HG03196 (cell line): ENCODE measurements around the gene CALB2.
"Not testable (repeated sequence)": the region's sequence is repeated elsewhere in the genome, so short reads cannot be mapped to it uniquely, and the experiment has no call there.

Experiments used
- ATAC-seq: cut with Tn5 transposase; IDR thresholded peaks from one replicate; pipeline ENCODE4 v1.9.1; 2021; ENCODE audit not compliant: unreplicated experiment

The CALB2 gene

DNA sequence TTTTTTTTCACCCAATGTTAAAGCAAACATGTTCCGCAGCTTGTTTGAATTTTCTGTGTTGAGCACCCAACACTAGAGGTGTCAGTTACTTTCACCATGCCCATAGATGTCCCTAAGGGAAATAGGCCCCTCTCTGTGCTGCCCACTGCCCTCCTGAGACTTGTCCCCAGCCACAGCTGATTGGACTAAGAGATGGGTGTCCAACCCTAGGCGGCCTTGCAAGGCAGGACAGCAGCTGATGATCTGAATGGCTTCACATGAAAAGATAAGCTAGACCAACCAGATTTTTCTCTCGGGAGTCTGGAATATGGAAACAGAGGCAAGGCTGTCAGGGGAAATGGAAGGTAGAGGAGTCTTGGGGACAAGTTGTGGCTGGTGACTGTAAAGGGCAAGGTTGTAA, 6.1 kb upstream of the CALB2 start:
- no peak for ATAC-seq

DNA sequence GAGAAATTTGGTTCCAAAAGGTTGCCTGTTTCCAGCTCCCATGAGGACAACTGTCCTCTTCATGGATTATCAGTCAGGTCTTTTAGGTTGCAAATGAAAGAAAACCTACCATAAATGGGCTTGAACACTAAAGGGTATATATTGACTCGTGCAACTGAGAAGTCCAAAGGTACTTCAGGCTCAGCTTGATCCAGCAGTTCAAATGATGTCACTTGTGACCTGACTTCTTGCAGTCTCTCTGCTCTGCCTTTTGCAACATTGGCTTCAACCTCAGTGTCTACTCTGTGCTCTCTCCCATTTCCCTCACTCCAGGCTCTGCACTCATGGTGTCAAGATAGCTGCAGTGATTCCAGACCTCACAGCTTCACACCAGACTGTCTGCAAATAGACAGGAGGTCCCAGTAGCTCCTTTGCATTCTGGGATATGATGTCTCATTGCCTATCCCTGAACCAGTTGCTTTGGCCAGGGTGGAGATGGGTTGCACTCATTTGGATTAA, 5.5 kb upstream of the CALB2 start:
- no peak for ATAC-seq

DNA sequence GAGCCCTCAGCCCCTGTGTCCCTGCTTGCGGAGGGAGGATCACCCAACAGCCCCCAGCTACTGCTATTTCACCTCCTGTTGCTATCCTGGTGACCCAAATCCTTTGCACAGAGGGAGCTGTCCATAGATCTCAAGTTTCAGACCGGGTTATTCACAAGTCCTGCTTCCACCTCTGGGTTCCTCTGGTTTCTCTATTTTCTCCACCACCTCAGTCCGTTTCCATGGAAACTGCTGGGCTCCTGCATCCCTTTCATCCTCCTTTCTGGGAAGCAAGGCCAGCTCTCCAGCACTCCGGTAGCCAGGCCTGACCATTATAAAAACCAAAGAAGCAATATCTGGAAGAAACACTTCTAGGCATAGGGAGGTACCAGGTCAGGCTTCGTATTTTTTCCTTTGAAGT, 4.8 kb upstream of the CALB2 start:
- ATAC-seq, result no peak

DNA sequence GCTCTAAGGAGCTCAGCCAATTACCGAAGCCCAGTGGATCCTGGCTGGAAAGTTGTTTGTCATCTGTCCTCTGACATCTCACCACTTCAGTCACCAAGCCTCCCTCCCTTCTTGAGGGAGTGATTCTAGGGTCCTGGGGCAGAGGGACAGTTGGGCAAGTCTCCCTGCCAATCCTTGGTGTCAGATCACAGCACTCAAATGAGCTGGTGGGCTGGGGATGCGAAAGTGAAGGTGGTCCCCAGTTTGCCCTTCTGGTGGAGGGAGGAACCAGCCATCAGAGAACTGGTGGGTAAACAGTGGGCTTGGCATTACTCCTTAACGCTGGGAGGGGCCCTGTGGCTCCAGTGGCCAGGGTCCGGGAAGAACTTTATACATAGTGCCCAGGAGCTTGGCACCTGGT, 4.4 kb upstream of the CALB2 start:
- ATAC-seq, result no peak

DNA sequence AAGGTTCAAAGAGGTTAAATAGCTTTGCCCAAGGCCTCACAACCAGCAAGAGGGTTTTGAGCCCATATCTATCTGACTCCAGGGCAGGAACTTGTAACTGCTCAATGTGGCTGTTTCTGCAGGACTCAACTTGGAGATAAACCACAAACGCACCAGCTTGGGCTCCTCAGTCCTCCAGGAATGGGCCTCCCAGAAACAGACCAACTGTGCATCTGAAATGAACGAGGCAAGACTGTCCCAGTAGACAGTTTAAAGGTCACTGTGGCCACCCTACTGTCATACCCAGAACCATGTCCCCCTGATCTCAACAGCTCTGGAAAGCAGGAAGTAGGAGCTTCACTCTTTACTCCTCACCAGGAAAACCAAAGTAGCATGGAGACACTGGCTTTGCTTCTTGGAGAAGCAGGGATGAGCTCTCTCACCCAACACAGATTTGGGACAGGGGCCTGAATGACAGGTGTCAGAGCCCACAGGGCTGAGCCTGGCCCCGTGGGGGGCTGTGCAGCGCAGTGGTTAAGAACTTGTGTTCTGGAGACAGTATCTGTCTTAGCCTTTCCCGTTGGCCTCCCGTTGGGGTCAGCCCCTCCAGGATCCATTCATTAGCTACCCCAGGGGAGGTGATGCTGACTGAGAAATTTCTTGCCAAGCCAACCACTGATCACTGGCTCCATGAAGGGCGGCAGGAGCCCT, 2.3 kb upstream of the CALB2 start:
- no peak for ATAC-seq

DNA sequence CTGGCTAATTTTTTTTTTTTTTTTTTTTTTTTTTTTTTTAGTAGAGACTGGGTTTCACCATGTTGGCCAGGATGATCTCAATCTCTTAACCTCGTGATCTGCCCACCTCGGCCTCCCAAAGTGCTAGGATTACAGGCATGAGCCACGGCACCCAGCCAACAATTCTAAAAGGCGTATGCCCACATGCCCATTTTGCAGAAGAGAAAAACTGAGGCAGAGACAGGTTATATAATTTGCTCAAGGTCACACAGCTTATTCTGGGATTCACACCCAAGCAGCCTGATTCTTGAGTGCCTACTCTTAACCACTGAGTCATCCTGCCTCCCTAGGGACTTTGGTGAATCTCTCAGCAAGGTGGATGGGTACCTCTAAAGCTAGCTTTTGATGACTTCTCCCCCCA, 1.6 kb upstream of the CALB2 start:
- not testable (repeated sequence) for ATAC-seq

DNA sequence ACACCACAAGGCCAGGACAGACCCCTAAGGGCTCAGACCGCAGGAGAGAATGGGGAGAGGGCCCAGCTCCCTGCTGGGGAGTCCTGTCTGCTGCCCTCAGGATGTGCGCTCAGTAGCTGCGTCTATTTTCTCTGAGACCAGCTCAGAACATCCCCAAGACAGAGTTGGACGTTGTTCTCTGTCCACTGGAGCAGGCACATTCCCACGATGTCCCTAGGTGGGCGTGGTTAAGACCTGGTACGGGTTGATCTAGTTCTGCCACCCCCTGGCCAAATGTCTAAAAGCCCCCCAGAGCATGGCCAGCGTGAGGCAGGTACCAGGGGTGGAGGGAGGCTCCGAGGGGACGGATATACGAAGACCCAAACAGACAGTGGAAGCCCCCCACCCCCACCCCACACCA, 842 bp upstream of the CALB2 start:
- no peak for ATAC-seq

DNA sequence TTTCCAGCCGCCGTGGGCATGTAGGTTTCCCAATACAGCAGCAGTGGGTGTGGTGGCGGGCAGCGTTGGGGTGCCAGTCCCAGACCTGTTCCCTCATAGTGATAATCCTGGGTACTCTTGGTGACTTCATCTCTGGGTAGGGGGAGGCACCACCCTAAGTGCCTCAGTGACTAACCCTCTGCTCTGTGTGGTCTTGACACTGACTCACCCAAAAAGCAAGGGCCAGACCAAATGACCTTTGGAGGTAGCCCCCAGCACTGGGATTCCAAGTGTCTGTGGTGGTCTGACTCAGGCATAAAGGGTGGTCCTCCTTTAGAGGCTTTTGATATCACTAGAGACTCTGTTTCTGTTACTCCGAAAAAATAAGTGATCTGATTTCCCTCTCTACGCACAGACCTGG, 908 bp downstream of the CALB2 start:
- no peak for ATAC-seq

DNA sequence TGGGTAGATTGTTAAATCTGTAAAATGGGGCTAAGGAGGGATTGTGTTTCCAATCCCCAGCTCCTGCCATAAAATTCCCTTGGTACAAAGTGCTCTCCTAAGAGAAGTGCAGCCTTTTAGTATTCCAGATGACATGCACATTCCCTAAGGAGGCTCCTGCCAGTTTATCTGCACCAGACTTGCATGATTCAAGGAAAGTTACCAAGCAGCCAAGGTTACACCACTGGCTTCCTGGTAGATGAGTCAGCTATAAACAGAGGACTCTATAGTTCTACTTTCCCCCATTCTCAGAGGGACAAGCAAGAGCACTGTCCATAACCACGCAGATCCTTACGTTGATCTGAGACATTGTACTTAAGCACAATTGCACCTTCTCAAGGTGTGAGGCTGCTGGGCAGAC, 1.9 kb downstream of the CALB2 start:
- no peak for ATAC-seq

DNA sequence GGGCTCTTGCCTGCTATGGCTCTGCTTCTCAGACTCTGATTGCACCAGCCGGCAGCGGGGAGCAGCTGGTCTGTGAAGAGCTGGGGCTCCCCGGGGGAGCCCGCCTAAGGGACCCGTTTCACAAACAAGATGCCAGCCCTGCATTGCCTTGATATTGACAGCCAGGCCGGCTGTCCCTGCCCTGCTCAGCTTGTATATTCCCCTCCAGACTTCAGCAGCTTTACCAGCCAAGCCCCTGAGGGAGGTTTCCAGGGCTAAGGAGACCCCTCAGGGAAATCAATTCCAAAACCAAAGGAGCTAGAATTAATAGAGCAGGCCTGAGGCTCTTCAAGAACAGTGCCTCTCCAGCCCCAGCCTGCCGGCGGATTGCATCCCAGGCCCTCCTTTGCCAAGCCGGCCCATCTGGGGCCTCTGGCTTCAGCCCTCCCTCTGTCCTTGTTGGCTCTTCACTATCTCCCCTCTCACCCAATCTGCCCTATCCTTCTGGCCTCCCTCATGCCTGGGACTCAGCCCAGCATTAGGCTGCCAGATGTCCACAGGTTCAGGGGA, 5.7 kb downstream of the CALB2 start:
- ATAC-seq, result no peak

DNA sequence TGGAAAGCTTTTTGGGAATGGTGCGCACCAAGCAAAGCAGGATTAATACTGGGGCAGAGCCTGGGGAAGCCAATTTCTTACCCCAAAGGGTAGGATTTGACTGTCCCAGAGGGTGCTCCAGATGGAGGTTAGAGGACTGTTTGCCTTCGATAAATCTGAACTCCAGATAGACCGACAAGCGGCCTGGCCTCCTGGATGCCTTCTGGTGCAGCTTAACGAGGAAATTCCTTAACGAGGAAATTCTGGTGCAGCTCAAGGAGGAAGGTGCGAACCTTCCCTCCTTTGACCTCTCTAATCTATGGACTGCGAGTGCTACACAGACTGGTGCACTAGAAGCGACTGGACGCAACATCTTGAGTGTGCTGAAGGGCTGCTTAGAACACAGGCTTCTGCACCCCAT, 6.5 kb downstream of the CALB2 start:
- ATAC-seq, result no peak

DNA sequence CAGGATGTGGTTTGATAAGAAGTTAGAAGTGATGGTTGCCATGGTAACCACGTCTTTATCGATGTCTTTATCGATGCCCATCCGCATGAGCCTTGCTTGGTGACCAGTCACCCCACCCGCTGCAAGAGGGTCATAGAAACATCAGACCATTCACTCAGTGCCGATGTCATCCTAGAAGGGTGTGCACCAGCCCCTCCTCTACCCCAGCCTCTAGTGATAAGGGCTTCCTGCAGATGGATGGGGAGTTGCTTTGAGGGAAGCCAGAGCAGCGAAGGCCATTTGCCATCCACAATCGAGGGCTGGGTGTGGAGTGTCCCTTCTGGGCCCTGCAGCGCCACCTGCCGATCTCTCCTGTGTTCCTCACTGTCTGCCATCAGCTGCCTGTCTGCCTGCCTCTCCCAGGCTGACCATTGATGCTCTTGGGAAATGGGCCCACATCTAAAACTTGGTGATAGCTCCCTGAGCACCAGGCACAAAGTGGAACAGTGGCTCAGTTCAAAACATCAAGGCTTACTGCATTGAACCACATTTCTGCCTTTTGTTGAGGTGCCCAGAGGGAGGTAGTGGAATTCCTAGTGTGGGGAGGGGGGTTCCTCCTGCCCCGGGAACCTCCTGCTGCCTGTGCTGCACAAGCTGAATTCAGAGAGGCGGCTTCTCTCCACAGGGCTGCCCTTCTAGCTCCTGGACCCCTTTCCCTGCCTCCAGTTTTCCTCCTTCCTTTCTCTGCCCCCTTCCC, 8.9 kb downstream of the CALB2 start:
- ATAC-seq, result no peak

DNA sequence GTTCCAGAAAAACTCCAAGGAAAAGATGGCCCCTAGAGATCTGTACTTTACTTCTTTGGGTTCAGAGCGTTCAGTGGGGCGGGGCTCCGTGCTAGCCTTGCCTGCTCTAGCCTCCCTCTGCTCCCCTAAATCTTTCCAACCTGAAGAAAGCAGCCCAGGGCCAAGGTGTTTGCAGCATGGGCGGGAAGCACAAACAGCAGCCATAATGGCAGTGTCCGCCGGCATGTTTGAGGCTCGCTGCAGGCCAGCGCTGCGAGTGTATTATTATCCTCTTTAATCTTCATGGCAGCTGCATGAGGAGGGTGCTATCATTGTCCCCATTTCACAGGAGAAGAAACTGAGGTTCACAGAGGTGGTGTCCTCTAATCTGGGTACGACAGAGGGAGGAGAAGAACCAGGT, 10.4 kb downstream of the CALB2 start:
- no peak for ATAC-seq

DNA sequence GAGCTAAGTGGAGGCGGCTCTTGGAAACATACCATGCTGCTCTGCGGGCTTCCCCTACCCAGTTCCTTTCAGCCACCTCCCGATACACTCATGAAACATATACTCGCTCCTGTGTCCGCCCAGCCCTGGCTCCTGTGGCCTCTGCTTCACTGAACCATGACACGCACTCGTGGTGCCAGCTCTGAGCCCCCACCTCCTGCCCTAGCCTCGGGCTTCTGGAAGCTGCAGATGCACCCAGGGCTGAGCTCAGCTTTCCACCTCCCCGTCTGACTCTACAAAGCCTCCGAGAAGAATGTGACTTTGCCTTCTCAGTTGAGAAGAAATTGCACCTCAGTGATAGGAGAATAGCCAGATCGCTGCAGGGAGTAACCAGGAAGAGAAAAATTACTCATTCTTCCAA, 11.0 kb downstream of the CALB2 start:
- ATAC-seq, result no peak

DNA sequence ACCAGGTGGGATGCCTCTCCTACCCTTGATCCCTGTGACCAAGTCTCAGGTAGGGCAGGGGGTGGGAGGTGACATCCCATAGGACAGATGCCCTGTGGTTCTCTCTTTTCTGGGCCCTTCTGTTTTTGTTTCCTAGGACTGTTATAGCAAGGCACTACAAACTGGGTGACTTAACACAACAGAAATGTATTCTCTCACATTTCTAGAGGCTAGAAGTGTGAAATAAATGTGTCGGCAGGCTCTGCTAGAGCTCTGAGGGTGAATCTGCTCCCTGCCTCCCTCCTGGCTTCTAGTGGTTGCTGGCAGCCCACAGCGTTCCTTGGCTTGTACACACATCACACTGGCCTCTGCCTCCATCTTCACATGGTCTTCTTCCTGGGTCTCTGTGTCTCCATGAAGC, 12.7 kb downstream of the CALB2 start:
- no peak for ATAC-seq

DNA sequence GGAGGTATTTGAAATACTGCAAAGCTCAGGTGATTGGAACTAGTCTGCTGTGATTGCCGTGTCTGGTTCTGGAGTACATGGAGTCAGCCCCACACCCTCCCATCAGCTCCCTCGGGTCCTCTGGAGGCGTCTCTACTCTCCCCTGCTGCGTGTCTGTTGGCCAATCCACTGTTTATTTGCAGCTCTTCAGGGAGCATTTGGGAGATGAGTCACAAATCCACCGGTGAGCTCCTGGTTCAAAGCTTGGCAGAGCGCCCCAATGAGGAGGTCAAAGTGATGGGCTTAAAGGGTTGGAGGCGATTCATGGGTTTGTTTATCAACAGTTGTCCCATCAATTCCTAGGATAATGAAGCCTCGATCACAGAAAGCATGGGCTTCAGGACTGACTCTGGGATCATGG, 14.6 kb downstream of the CALB2 start:
- no peak for ATAC-seq

DNA sequence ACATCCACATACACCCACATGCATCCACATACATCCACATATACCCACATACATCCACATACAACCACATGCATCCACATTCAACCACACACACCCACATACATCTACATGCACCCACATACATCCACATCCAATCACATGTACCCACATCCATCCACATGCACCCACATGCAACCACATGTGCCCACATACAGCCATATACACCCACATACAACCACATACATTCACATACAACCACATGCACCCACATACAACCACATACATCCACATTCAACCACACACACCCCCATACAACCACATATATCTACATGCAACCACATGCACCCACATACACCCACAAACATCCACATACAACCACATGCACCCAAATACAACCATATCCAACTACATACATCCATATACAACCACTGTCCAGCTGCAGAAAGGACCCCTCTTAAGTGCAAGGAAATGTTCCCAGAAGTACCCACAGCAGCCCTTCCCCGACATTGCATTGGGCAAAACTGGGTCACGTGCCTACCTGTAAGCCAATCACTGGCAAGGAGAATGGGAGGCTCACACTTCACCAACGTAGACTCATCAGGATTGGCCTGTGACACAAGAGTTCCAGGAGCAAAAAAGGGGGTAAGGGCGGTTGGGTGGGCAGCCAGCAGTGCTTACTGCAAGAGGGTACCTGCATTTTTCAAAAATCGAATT, 18.1 kb downstream of the CALB2 start:
- no peak for ATAC-seq

DNA sequence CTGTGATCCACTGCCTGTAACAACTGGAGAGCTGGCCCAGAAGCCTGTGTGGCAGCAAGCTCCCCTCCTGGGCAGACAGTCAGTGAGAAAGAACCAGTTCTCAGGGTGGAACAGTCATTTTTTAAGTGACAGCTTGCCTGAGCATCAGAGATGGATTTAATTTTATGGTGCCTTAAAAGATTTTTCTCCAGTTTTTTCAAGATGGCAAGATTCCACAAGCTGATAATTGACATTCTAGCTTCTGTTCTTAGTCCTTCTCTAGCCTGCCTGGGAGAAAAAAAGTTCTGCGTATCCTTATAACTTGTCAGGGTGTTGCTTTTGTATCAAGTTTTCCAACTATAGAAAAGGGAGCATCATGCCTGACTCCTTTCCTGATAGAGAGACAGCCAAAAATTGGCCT, 21.2 kb downstream of the CALB2 start:
- no peak for ATAC-seq

DNA sequence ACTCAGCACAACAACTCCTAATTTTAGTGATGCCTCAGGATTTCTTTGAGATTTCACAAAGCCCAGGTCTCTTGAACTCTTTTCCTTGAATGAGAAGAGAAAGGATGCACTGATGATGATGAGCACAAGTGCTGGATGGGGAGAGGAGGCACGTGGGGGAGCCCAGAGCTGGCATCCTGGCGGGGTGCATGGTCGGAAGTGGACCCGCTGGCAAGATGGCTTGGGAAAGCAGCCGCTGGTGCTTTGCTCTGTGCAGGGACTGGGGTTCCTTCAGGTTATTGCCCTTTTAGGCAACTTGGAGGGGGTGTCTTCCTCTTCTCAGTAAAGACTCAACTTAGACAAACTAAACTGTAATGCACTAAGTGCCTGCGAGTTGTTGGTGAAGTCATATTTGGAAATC, 22.3 kb downstream of the CALB2 start:
- no peak for ATAC-seq

DNA sequence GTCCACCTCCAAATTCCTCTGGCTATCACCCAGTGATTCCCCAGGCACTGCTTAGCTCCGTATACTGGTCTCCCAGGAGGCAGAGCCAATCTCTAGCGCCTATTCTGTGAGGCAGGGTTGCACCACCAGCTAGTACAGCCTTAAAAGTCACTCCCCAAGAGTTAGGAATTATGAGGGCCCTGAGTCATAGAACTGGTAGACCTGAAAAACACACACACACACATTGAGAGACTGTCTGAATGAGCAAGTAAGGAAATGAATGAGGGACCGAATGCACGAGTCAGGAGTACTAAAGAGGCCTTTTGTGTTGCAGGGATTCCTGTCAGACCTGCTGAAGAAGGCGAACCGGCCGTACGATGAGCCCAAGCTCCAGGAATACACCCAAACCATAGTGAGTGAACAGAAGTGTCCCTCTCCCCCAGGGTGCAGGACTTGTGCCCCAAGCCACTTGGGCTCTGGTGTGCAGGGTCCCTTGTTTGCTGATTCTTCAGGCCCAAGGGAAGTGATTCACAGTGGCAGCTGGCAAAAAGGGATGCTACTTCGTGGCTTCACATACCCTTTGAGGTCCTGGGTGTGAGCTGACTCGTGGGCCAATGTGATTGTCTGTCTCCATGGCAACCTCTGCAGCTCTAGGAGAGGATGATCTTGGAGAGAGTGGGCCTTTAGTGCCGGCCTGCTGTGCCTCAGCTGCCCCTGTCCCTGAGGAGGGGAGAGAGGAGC, 24.7 kb downstream of the CALB2 start:
- no peak for ATAC-seq

DNA sequence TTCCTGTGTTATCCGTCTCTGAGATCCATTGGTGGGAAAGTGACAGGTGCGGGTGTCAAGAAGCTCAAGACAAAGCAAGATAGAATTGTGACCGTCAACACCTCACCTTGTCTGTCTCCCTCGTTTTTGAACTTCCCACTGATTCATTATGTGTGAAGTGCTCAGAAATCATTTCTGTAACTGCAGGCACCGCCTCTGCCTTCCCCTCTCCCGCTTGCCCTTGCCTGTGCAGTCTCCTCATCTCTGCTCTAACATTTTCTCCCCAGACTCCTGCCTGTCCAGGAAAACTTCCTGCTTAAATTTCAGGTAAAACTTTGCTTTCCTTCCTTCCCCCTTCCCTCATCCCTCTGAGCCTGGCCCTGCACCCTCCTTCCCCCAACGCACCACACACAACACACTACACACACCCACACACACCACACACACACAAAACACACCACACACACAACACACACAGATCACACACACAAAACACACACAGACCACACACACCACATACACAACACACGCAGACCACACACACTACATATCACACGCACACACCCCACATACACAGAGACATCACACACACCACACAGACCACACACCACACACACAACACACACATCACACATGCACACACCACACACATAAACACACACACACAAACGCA, 25.7 kb downstream of the CALB2 start:
- ATAC-seq, result no peak
